Measurements from ENCODE around the gene EIF5B. TPM values are rescaled to one million over a fixed set of nuclear protein-coding genes. Genes with fewer than 3 reads are reported as not detected.

Gene EIF5B
- total and polyA plus RNA-seq, 12 donors = 64.5 to 176 (median 91.8) TPM

DNA sequence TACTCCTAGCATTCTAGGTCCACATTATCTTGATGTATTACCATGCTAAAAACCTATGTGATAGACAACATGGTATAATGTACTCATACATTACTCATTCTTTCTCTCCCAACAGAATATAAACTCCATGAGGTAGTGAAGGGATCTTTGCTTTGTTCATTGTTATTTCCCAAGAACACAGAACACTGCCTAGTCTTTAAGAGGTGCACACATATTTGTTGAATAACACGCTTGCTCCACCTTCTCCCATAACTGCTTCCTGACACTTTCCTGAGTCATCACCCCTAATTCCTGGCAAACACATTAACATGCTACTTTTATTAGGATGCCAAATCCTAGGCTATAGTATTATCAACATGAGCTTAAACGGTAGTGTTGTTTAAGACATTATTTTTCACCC lies 111.4 kb downstream of the EIF5B start:
- Histone ChIP-seq H3K9me3 (no peaks in the 10 kb centered on the region), H3K36me3 (peaks cover 0 to 84% (median 6%) of the 10 kb centered on the region in 9 donors), H3K4me1 (peaks cover 0 to 30% (median 13%) of the 10 kb centered on the region in 9 donors), H3K27ac (no peak overlapping the region), H3K27me3 (no peaks in the 10 kb centered on the region), H3K4me3 (no peak overlapping the region)
- ATAC-seq = no peak
- intact Hi-C loops (cut with DNase I) = loop anchor here in 3 of 10 donors (5.0 kb wide), 2 partner anchors 34 to 39 kb away; no protein-coding TSS in a partner anchor
- WGBS, 2 donors = 66 to 76% methylated on average over 2 of the region's 2 CpGs
- TF ChIP-seq CTCF (IDR thresholded peaks at IDR 0.05) = no peak
- DNase-seq = no peak

- DNase-seq = no peak
- Histone ChIP-seq H3K4me1 (peaks cover 0 to 20% (median 13%) of the 10 kb centered on the region in 9 donors), H3K36me3 (peaks cover 0 to 97% (median 10%) of the 10 kb centered on the region in 9 donors), H3K27ac (no peak overlapping the region), H3K9me3 (no peaks in the 10 kb centered on the region), H3K27me3 (no peaks in the 10 kb centered on the region), H3K4me3 (no peak overlapping the region)
- no peak for TF ChIP-seq CTCF (IDR thresholded peaks at IDR 0.05)
- 86 to 94% methylated on average over 1 of the region's 1 CpG for WGBS, 2 donors
- intact Hi-C loops (cut with DNase I) = loop anchor here in 2 of 10 donors (5.0 kb wide), 1 partner anchor 37 kb away; no protein-coding TSS in a partner anchor
- no peak for ATAC-seq
Measured at GRCh38 chr2:99450199-99450598, 113.0 kb downstream of the EIF5B start.

Other genes with a start within 250 kb of the EIF5B start
- gene C2orf15, start 195.7 kb upstream of the EIF5B start, total RNA-seq = under 1 TPM in 3 of 10 donors, not detected in 7; 0.23 to 0.30 (median 0.28) TPM
- under 1 TPM in 1 of 2 donors, not detected in 1; 0.03 TPM for gene C2orf15, start 195.7 kb upstream of the EIF5B start, polyA plus RNA-seq
- gene TSGA10, start 182.4 kb upstream of the EIF5B start, total RNA-seq = 1 to 10 TPM; 1.4 to 4.1 (median 3.0) TPM
- gene TSGA10, start 182.4 kb upstream of the EIF5B start, polyA plus RNA-seq = under 1 TPM; 0.52 to 0.59 TPM
- 10 to 100 TPM in 1 of 10 donors, 1 to 10 TPM in 9; 6.2 to 10.1 (median 7.6) TPM for gene LIPT1, start 182.4 kb upstream of the EIF5B start, total RNA-seq
- gene LIPT1, start 182.4 kb upstream of the EIF5B start, polyA plus RNA-seq = 10 to 100 TPM in 1 of 2 donors, 1 to 10 TPM in 1; 4.2 to 18.5 TPM
- 10 to 100 TPM in 9 of 10 donors, 1 to 10 TPM in 1; 9.3 to 14.2 (median 11.8) TPM for gene MITD1, start 156.3 kb upstream of the EIF5B start, total RNA-seq
- gene MITD1, start 156.3 kb upstream of the EIF5B start, polyA plus RNA-seq = 10 to 100 TPM; 24.6 to 45.9 TPM
- gene MRPL30, start 156.2 kb upstream of the EIF5B start, total RNA-seq = 10 to 100 TPM; 31.9 to 43.2 (median 36.1) TPM
- 10 to 100 TPM; 19.0 to 19.4 TPM for gene MRPL30, start 156.2 kb upstream of the EIF5B start, polyA plus RNA-seq
- not detected for gene LYG2, start 81.7 kb upstream of the EIF5B start, total RNA-seq
- gene LYG2, start 81.7 kb upstream of the EIF5B start, polyA plus RNA-seq = not detected
- gene LYG1, start 36.2 kb upstream of the EIF5B start, total RNA-seq = under 1 TPM in 4 of 10 donors, not detected in 6; 0.29 to 0.72 (median 0.41) TPM
- gene LYG1, start 36.2 kb upstream of the EIF5B start, polyA plus RNA-seq = 1 to 10 TPM; 1.3 to 4.6 TPM
- 10 to 100 TPM; 19.7 to 26.7 (median 21.6) TPM for gene TXNDC9, start 1.1 kb upstream of the EIF5B start, total RNA-seq
- gene TXNDC9, start 1.1 kb upstream of the EIF5B start, polyA plus RNA-seq = 10 to 100 TPM; 13.0 to 23.7 TPM
- 10 to 100 TPM; 26.3 to 83.1 (median 31.6) TPM for gene REV1, start 152.6 kb downstream of the EIF5B start, total RNA-seq
- 10 to 100 TPM in 1 of 2 donors, 1 to 10 TPM in 1; 9.6 to 25.3 TPM for gene REV1, start 152.6 kb downstream of the EIF5B start, polyA plus RNA-seq

Data from heart right ventricle (tissue), 16 donors.